IMR-90 (cell line): ENCODE measurements around the gene STARD13.
A peak's percentile ranks its signal among the peaks of the same experiment; 100 is the strongest.

Experiments
- BHLHE40 ChIP-seq: fragments of 150-350 bp; IDR thresholded peaks from 2 replicates; pipeline ENCODE4 v1.6.1; 2016; ENCODE audit warnings: mild to moderate bottlenecking, low read depth, low read length
- CEBPB ChIP-seq: IDR thresholded peaks from 2 replicates; pipeline ENCODE4 v1.6.1; 2012; ENCODE audit warnings: low read depth, low read length, improper control_type of control experiment
- MAZ ChIP-seq: IDR thresholded peaks from 2 replicates; pipeline ENCODE4 v1.6.1; 2012; ENCODE audit warnings: low read depth, mild to moderate bottlenecking, low read length, improper control_type of control experiment, moderate library complexity, borderline replicate concordance
- MXI1 ChIP-seq: IDR thresholded peaks from 2 replicates; pipeline ENCODE4 v1.6.1; 2012; ENCODE audit warnings: low read depth, mild to moderate bottlenecking, low read length, moderate library complexity, borderline replicate concordance
- NFE2L2 ChIP-seq: fragments of 150-350 bp; IDR thresholded peaks from 2 replicates; pipeline ENCODE4 v1.6.1; 2016; ENCODE audit warnings: low read depth, mild to moderate bottlenecking, low read length
- POLR2A ChIP-seq: IDR thresholded peaks from 2 replicates; pipeline ENCODE4 v1.6.1; 2012; ENCODE audit warnings: mild to moderate bottlenecking, low read depth, low read length
- RAD21 ChIP-seq: IDR thresholded peaks from 2 replicates; pipeline ENCODE4 v1.6.1; 2012; ENCODE audit warnings: low read length, improper control_type of control experiment
- SMC3 ChIP-seq: fragments of 150-350 bp; IDR thresholded peaks from 2 replicates; pipeline ENCODE4 v1.6.1; 2016; ENCODE audit warnings: low read depth, mild to moderate bottlenecking, antibody characterized with exemption, low read length, moderate library complexity
- TF ChIP-seq, protein P1 (sequence below): conservative IDR thresholded peaks from 2 replicates; pipeline ENCODE4 v1.5.1; 2012; ENCODE audit warnings: mild to moderate bottlenecking, low read depth, low read length, improper control_type of control experiment
- TF ChIP-seq, protein P2 (sequence below): fragments of 150-350 bp; IDR thresholded peaks from 2 replicates; pipeline ENCODE4 v1.6.1; 2017; ENCODE audit warnings: mild to moderate bottlenecking, antibody characterized with exemption, low read length, low read depth

DNA sequence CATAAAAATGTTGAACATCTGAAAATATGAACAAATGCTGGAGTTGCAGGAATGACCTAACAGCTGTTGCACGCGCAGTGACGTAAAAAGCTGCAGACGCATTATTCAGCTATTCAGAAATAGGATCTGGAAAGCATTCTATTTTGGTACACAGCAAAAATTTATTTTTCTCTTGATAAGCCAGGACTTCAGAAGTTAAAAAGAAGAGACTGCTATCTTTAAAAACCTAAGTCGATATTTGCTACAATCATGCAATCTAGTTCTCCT, 36.9 kb upstream of the STARD13 start:
- TF ChIP-seq POLR2A: no peak
- no peak for TF ChIP-seq MAZ
- no peak for TF ChIP-seq MXI1
- TF ChIP-seq, protein P1, sequence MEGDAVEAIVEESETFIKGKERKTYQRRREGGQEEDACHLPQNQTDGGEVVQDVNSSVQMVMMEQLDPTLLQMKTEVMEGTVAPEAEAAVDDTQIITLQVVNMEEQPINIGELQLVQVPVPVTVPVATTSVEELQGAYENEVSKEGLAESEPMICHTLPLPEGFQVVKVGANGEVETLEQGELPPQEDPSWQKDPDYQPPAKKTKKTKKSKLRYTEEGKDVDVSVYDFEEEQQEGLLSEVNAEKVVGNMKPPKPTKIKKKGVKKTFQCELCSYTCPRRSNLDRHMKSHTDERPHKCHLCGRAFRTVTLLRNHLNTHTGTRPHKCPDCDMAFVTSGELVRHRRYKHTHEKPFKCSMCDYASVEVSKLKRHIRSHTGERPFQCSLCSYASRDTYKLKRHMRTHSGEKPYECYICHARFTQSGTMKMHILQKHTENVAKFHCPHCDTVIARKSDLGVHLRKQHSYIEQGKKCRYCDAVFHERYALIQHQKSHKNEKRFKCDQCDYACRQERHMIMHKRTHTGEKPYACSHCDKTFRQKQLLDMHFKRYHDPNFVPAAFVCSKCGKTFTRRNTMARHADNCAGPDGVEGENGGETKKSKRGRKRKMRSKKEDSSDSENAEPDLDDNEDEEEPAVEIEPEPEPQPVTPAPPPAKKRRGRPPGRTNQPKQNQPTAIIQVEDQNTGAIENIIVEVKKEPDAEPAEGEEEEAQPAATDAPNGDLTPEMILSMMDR: no peak
- TF ChIP-seq, protein P2, sequence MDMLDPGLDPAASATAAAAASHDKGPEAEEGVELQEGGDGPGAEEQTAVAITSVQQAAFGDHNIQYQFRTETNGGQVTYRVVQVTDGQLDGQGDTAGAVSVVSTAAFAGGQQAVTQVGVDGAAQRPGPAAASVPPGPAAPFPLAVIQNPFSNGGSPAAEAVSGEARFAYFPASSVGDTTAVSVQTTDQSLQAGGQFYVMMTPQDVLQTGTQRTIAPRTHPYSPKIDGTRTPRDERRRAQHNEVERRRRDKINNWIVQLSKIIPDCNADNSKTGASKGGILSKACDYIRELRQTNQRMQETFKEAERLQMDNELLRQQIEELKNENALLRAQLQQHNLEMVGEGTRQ: no peak
- TF ChIP-seq CEBPB: peak; percentile 78
- TF ChIP-seq BHLHE40: peak; percentile 87
- no peak for TF ChIP-seq RAD21
- TF ChIP-seq NFE2L2: no peak
- TF ChIP-seq SMC3: no peak
